Colonic mucosa (tissue), 4 donors: ENCODE data around the gene DUSP6. TPM values are rescaled to one million over a fixed set of nuclear protein-coding genes. Genes with fewer than 3 reads are reported as not detected.

ENCODE experiments used
- DNase-seq: peaks from one replicate; pipeline ENCODE4 v3.0.0-alpha.2; 2020
- H3K27ac ChIP-seq: fragments of 200-600 bp; one replicate; pipeline ENCODE4 v1.8.0; 2021
- H3K27me3 ChIP-seq: fragments of 200-600 bp; one replicate; pipeline ENCODE4 v1.8.0; 2021
- H3K36me3 ChIP-seq: fragments of 200-600 bp; one replicate; pipeline ENCODE4 v1.8.0; 2021
- H3K4me1 ChIP-seq: fragments of 200-600 bp; one replicate; pipeline ENCODE4 v1.8.0; 2021; ENCODE audit warnings: mild to moderate bottlenecking
- H3K4me3 ChIP-seq: fragments of 200-600 bp; one replicate; pipeline ENCODE4 v1.8.0; 2021
- H3K9ac ChIP-seq, 2 donors: one replicate each; pipeline ENCODE4 v1.7.0; 2013; ENCODE audit warnings: control low read depth in 2 of 2, low read depth in 2 of 2, low read length in 2 of 2
- H3K9me3 ChIP-seq: fragments of 200-600 bp; one replicate; pipeline ENCODE4 v1.8.0; 2021
- CTCF ChIP-seq: fragments of 200-600 bp; IDR thresholded peaks from one replicate; pipeline ENCODE4 v1.8.0; 2022; ENCODE audit warnings: antibody characterized with exemption, mild to moderate bottlenecking
- intact Hi-C: fragments of 100-400 bp; cut with DNase I; formaldehyde crosslinking; loops from one replicate; pipeline ENCODE4 v1.14.1; 2022
- total RNA-seq, 2 donors: library from RNA; stranded (reverse); fragmentation: NEBNext Ultra II Directional in 1 of 2; extraction: Animal tissue kit (Norgen Biotek cat#: 25700) in 1 of 2; gene quantifications; one replicate each; pipeline ENCODE4 v1.2.1, GENCODE V29; 2021
- donor health status: healthy.
- donor health status: DM: no; HTN: no; CAD: no.
- donor health status: DM: no; HTN: no; CAD: no.

DUSP6 gene
- total RNA-seq, 2 donors from 2014 or later = 53.8 to 97.6 TPM

- Histone ChIP-seq H3K27ac (peak overlapping the region; percentile 68), H3K4me1 (peaks cover 7% of the 10 kb centered on the region), H3K9me3 (no peaks in the 10 kb centered on the region), H3K36me3 (no peaks in the 10 kb centered on the region), H3K9ac (peak overlapping the region in 1 of 2 donors; percentile 46), H3K27me3 (no peaks in the 10 kb centered on the region), H3K4me3 (no peak overlapping the region)
- intact Hi-C loops = loop anchor here (5.0 to 10.0 kb wide), 2 partner anchors 108 to 295 kb away; no protein-coding TSS in a partner anchor
- TF ChIP-seq CTCF = no peak
- peak; percentile 39 for DNase-seq
Observed at GRCh38 chr12:89346741-89347324, 5.5 kb downstream of the DUSP6 start.

- TF ChIP-seq CTCF = no peak
- DNase-seq = peak; percentile 62
- Histone ChIP-seq H3K9me3 (no peaks in the 10 kb centered on the region), H3K4me1 (peaks cover 7% of the 10 kb centered on the region), H3K9ac (peak overlapping the region in 1 of 2 donors; percentile 46), H3K27ac (peak overlapping the region; percentile 68), H3K4me3 (no peak overlapping the region), H3K27me3 (no peaks in the 10 kb centered on the region), H3K36me3 (no peaks in the 10 kb centered on the region)
- intact Hi-C loops = loop anchor here (5.0 to 10.0 kb wide), 2 partner anchors 109 to 294 kb away; no protein-coding TSS in a partner anchor
Observed at GRCh38 chr12:89345830-89346740, 6.2 kb downstream of the DUSP6 start.

GRCh38 chr12:89345376-89345775 lies 6.9 kb downstream of the DUSP6 start:
- Histone ChIP-seq H3K4me1 (peaks cover 7% of the 10 kb centered on the region), H3K9me3 (no peaks in the 10 kb centered on the region), H3K9ac (no peak overlapping the region), H3K27me3 (no peaks in the 10 kb centered on the region), H3K36me3 (no peaks in the 10 kb centered on the region), H3K27ac (peak overlapping the region; percentile 68), H3K4me3 (no peak overlapping the region)
- DNase-seq = no peak
- intact Hi-C loops = loop anchor here (5.0 to 10.0 kb wide), 2 partner anchors 109 to 293 kb away; no protein-coding TSS in a partner anchor
- no peak for TF ChIP-seq CTCF

GRCh38 chr12:89344862-89345202 lies 7.5 kb downstream of the DUSP6 start:
- intact Hi-C loops = loop anchor here (5.0 to 10.0 kb wide), 2 partner anchors 110 to 293 kb away; no protein-coding TSS in a partner anchor

More at GRCh38 chr12:89344862-89345202, 7.5 kb downstream of the DUSP6 start:
- no peaks in the 10 kb centered on the region for H3K36me3 ChIP-seq
- DNase-seq = no peak
- no peak for TF ChIP-seq CTCF
- H3K27me3 ChIP-seq = no peaks in the 10 kb centered on the region
- H3K9ac ChIP-seq = no peak overlapping the region
- H3K27ac ChIP-seq = no peak overlapping the region
- no peak overlapping the region for H3K4me3 ChIP-seq
- H3K9me3 ChIP-seq = no peaks in the 10 kb centered on the region
- H3K4me1 ChIP-seq = peaks cover 7% of the 10 kb centered on the region
